ENCODE data around the gene ST7L. TPM values are rescaled to one million over a fixed set of nuclear protein-coding genes. Genes with fewer than 3 reads are reported as not detected.

ST7L gene
- total and polyA plus RNA-seq, 10 of the 15 experiments (the other 5 are each of a cell fraction or from before 2014, with no cell fraction given) = 3.6 to 13.7 (median 8.9) TPM

GRCh38 chr1:112508278-112509004 is 110.5 kb downstream of the ST7L start, which contains the start of gene WNT2B (continued):
- no peak for TF ChIP-seq IRF4 (IDR thresholded peaks at IDR 0.05; ENCODE audit: low read depth, low read length)
- no peak for TF ChIP-seq PRDM15 (CRISPR knock-in tag; IDR thresholded peaks at IDR 0.05)
- no peak for TF ChIP-seq ZBTB40 (IDR thresholded peaks at IDR 0.05; ENCODE audit: borderline replicate concordance)
- no peak for TF ChIP-seq NFYA (IDR thresholded peaks at IDR 0.05; ENCODE audit: borderline replicate concordance, low read depth, low read length)
- peak; percentile 41; the same call in 1 of the 2 replicates for TF ChIP-seq DPF2 (IDR thresholded peaks at IDR 0.05)
- no peak for TF ChIP-seq TBL1XR1 (IDR thresholded peaks at IDR 0.05; ENCODE audit: low read depth, low read length)
- TF ChIP-seq SP1 (IDR thresholded peaks at IDR 0.05; ENCODE audit: low read depth, low read length) = no peak
- no peak; the same call in 1 of the 2 replicates for TF ChIP-seq RB1 (IDR thresholded peaks at IDR 0.05; ENCODE audit: borderline replicate concordance)
- no peak for TF ChIP-seq BRCA1 (IDR thresholded peaks at IDR 0.05; ENCODE audit: low read depth, low read length)
- TF ChIP-seq JUND (IDR thresholded peaks at IDR 0.05; ENCODE audit: low read depth, low read length) = no peak
- no peak for TF ChIP-seq MYC (IDR thresholded peaks at IDR 0.05; ENCODE audit: insufficient read depth, insufficient read length, insufficient replicate concordance, low read length, severe bottlenecking)
- TF ChIP-seq SREBF1 (IDR thresholded peaks at IDR 0.05; ENCODE audit: low read length) = no peak
- peak in 1 of 2 experiments; percentile 49; a peak in 2 of 4 replicates for TF ChIP-seq BHLHE40 (IDR thresholded peaks at IDR 0.05; ENCODE audit: borderline replicate concordance in 1 of 2, low read depth in 2 of 2, low read length in 1 of 2)
- no peak for TF ChIP-seq RELB (IDR thresholded peaks at IDR 0.05; ENCODE audit: low read depth)
- no peak for TF ChIP-seq SREBF2 (IDR thresholded peaks at IDR 0.05; ENCODE audit: low read length)
- TF ChIP-seq ZNF207 (IDR thresholded peaks at IDR 0.05; ENCODE audit: borderline replicate concordance) = no peak
- TF ChIP-seq NFXL1 (IDR thresholded peaks at IDR 0.05; ENCODE audit: borderline replicate concordance) = no peak
- no peak for TF ChIP-seq PAX5 (IDR thresholded peaks at IDR 0.05; ENCODE audit: borderline replicate concordance, low read depth, low read length)

All from GM12878 (cell line).